ENCODE measurements around the gene EIF5.

EIF5 gene

GRCh38 chr14:103377522-103378037 is 43.5 kb downstream of the EIF5 start:
- TF ChIP-seq SIN3A (IDR thresholded peaks at IDR 0.05; ENCODE audit: borderline replicate concordance, insufficient read depth, low read length) (no peak), REST (IDR thresholded peaks at IDR 0.05; ENCODE audit: insufficient read depth in 1 of 2, low read depth in 2 of 2, low read length in 2 of 2) (no peak), TAF1 (IDR thresholded peaks at IDR 0.05; ENCODE audit: borderline replicate concordance, insufficient read depth, low read length) (no peak), FOXP2 (optimal IDR thresholded peaks at IDR 0.05; ENCODE audit: borderline replicate concordance, extremely low read depth, extremely low read length, insufficient read depth) (no peak), POLR2AphosphoS5 (IDR thresholded peaks at IDR 0.05; ENCODE audit: low read depth, low read length) (no peak)

GRCh38 chr14:103378038-103378854 is 44.2 kb downstream of the EIF5 start:
- no peak for TF ChIP-seq FOXP2 (optimal IDR thresholded peaks at IDR 0.05; ENCODE audit: borderline replicate concordance, extremely low read depth, extremely low read length, insufficient read depth)

- TF ChIP-seq SIN3A (IDR thresholded peaks at IDR 0.05; ENCODE audit: borderline replicate concordance, insufficient read depth, low read length) (no peak), TAF1 (IDR thresholded peaks at IDR 0.05; ENCODE audit: borderline replicate concordance, insufficient read depth, low read length) (no peak), FOXP2 (optimal IDR thresholded peaks at IDR 0.05; ENCODE audit: borderline replicate concordance, extremely low read depth, extremely low read length, insufficient read depth) (no peak), POLR2AphosphoS5 (IDR thresholded peaks at IDR 0.05; ENCODE audit: low read depth, low read length) (no peak), REST (IDR thresholded peaks at IDR 0.05; ENCODE audit: insufficient read depth in 1 of 2, low read depth in 2 of 2, low read length in 2 of 2) (no peak)
These were observed 46.8 kb downstream of the EIF5 start for GRCh38 chr14:103380719-103381377.

GRCh38 chr14:103382376-103382775 is 48.3 kb downstream of the EIF5 start:
- no peak for TF ChIP-seq REST (IDR thresholded peaks at IDR 0.05; ENCODE audit: insufficient read depth in 1 of 2, low read depth in 2 of 2, low read length in 2 of 2)
- no peak for TF ChIP-seq POLR2AphosphoS5 (IDR thresholded peaks at IDR 0.05; ENCODE audit: low read depth, low read length)
- no peak for TF ChIP-seq FOXP2 (optimal IDR thresholded peaks at IDR 0.05; ENCODE audit: borderline replicate concordance, extremely low read depth, extremely low read length, insufficient read depth)

DNA sequence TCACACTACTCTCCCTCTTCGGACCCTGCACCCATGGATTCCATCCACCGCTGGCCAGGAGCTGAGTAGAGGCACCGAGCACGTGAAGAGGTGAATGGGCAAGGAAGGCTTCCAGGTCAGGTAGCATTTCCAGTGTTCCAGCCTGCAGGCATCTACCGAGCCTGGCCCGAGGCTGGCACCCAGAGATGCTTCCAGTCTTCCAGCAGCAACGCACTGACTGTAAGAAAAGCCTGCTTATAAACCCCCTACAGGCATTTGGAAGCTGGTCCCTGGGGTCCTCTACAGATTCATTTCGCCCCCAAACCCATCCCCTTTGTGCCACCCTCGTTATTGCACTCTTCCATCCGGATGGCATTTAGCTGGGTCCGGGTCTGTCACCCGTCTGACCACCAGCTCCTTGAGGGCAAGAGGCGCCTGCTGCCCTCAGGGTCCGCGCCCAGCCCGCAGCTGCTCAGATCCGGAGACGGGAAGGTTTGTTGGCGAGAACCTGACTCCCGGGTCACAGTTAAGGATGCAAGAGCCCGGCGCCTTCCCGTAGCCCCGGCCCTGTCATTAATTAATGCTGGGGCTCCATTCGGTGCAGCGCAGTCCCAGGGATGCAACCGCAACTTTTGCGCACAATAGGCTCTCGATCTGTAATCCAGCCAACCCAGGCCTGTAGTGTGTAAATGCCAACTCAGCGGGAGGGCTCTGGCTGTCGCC is 50.6 kb downstream of the EIF5 start:
- no peak for TF ChIP-seq SIN3A (IDR thresholded peaks at IDR 0.05; ENCODE audit: borderline replicate concordance, insufficient read depth, low read length)
